GM13976 (cell line): ENCODE data around the gene ADK.

Source experiments
- DNase-seq: peaks from one replicate; pipeline ENCODE4 v3.0.0; 2012; ENCODE audit warnings: low spot score
- CTCF ChIP-seq: IDR thresholded peaks from 2 replicates; pipeline ENCODE4 v1.5.1; 2012; ENCODE audit warnings: borderline replicate concordance, mild to moderate bottlenecking; ENCODE audit not compliant: insufficient read depth; ENCODE audit errors: extremely low read depth, missing control alignments, control extremely low read depth
- in situ Hi-C: fragments of 300-500 bp; cut with MboI; formaldehyde crosslinking; loops from one replicate; pipeline ENCODE4 v1.12.0; 2022; ENCODE audit warnings: low sequenced_read_pairs, mixed read lengths, inconsistent platforms; ENCODE audit not compliant: unreplicated experiment

ADK gene

GRCh38 chr10:74384615-74385183 is 233.7 kb downstream of the ADK start:
- in situ Hi-C loops = no loop called here
- TF ChIP-seq CTCF = no peak
- DNase-seq = peak; percentile 9

GRCh38 chr10:74388801-74389200 is 237.8 kb downstream of the ADK start:
- DNase-seq = no peak
- TF ChIP-seq CTCF = no peak
- in situ Hi-C loops = no loop called here

- no peak for TF ChIP-seq CTCF
- no peak for DNase-seq
- in situ Hi-C loops = no loop called here
These were observed 240.8 kb downstream of the ADK start for GRCh38 chr10:74391786-74392185.

- TF ChIP-seq CTCF = no peak
- in situ Hi-C loops = no loop called here
- DNase-seq = no peak
These were observed 243.5 kb downstream of the ADK start for GRCh38 chr10:74394416-74394969.

- in situ Hi-C loops = no loop called here
- DNase-seq = no peak
- no peak for TF ChIP-seq CTCF
These were observed 249.2 kb downstream of the ADK start for GRCh38 chr10:74400186-74400585.

- no peak for TF ChIP-seq CTCF
- in situ Hi-C loops = no loop called here
- DNase-seq = no peak
These were observed 255.0 kb downstream of the ADK start for GRCh38 chr10:74406006-74406405.
